H7 (cell line): Measurements from ENCODE around the gene KCNT2. TPM values are rescaled to one million over a fixed set of nuclear protein-coding genes. Genes with fewer than 3 reads are reported as not detected.
A peak's percentile ranks its signal among the peaks of the same experiment; 100 is the strongest.

ENCODE experiments used
- DNase-seq: peaks from one replicate; pipeline ENCODE4 v3.0.0; 2012
- H3K27me3 ChIP-seq: 2 replicates; pipeline ENCODE4 v1.6.0; 2011; ENCODE audit warnings: mild to moderate bottlenecking, low read length; ENCODE audit not compliant: control insufficient read depth, insufficient read depth
- H3K36me3 ChIP-seq: replicated peaks from 2 replicates; pipeline ENCODE4 v1.5.1; 2011; ENCODE audit warnings: low read length; ENCODE audit not compliant: control insufficient read depth, insufficient read depth
- H3K4me3 ChIP-seq: 2 replicates; pipeline ENCODE4 v1.5.1; 2011; ENCODE audit warnings: low read depth, mild to moderate bottlenecking, control low read depth, low read length, moderate library complexity; ENCODE audit not compliant: insufficient read depth
- total RNA-seq: library from RNA; depleted of rRNA; stranded (reverse); fragments of >200 nt; shearing (Covaris generic); gene quantifications from 2 replicates; pipeline ENCODE4 v1.2.3, GENCODE V29; 2014

The KCNT2 gene
- total RNA-seq, 1 experiment from 2014 or later, result 7.0 TPM

DNA sequence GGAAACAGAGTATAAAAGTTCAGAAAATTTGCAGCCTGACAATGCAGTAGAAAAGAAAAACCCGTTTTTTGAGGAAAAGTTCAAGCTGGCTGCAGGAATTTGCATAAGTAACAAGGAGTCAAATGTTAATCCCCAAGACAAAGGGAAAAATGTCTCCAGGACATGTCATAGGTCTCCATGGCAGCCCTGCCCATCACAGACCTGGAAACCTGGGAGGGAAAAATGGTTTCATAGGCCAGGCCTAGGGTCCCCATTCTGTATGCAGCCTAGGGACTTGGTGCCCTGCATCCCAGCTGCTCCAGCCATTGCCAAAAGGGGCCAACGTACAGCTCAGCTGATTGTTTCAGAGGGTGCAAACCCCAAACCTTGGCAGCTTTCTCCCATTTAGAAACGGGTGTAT is 3.6 kb upstream of the KCNT2 start:
- no peaks in the 10 kb centered on the region for H3K27me3 ChIP-seq
- no peaks in the 10 kb centered on the region for H3K36me3 ChIP-seq
- no peak overlapping the region for H3K4me3 ChIP-seq
- DNase-seq, result no peak

DNA sequence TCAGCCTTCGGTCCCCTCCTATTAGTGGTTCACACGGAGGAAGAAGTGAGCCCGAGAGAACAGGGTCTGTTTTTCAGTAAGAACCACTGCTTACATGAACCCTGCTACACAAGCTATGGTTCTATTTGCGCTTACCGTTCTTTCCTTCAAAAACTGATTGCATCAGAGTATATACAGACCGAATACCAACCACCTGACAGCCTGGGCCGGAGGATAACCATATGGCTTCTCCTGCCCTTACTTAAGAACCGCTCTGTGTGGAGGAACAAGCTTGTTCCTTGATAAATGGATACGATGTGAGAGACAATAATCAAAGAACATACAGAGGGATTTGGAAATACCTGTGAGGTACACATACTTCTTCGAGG is 1.1 kb upstream of the KCNT2 start:
- no peak for DNase-seq

DNA sequence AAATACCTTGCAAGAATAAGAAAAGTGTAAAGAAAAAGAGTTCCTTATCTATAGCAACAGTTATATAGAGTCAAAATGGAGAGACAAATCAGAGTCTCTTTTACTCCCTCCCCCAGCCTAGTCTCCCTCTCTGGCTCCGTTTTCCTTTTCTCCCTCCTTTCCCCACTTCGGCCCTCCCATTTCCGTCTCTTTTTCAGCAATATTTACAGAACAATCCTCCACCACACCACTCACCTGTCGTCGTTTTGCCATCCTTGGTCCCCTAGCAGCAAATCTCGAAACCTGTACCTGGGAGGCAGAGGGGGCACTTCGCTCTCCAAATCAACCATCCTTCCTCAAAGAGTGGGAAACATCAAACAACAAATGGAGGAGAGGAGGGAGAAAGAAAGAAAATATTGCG is 259 bp downstream of the KCNT2 start:
- DNase-seq, result peak; percentile 12
- Histone ChIP-seq H3K4me3 (peak overlapping the region; percentile 62), H3K27me3 (no peaks in the 10 kb centered on the region), H3K36me3 (peaks cover 2% of the 10 kb centered on the region; the same call in 1 of the 2 replicates)

More for the DNA sequence above, 1.1 kb upstream of the KCNT2 start:
- Histone ChIP-seq H3K4me3 (peak overlapping the region; percentile 62), H3K27me3 (no peaks in the 10 kb centered on the region), H3K36me3 (no peaks in the 10 kb centered on the region)

DNA sequence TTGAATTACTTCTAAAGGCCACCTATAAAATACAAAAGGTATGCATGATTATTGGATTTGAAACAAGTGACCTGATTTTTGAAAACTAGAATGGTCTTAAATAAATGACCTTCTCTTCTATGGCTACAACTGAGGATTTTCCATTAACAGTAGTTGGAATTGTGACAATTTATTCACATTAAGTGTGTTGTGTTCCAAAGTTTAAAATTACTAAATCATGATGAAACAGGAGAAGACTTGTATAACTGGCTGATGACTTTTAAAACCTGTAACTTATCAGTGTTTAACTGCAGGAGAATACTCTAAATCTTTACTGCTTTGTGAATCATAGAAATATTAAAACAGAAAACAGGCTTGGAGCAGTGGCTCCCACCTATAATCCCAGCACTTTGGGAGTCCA is 4.6 kb downstream of the KCNT2 start:
- Histone ChIP-seq H3K27me3 (no peaks in the 10 kb centered on the region), H3K4me3 (no peak overlapping the region), H3K36me3 (peaks cover 2% of the 10 kb centered on the region; the same call in 1 of the 2 replicates)
- no peak for DNase-seq

DNA sequence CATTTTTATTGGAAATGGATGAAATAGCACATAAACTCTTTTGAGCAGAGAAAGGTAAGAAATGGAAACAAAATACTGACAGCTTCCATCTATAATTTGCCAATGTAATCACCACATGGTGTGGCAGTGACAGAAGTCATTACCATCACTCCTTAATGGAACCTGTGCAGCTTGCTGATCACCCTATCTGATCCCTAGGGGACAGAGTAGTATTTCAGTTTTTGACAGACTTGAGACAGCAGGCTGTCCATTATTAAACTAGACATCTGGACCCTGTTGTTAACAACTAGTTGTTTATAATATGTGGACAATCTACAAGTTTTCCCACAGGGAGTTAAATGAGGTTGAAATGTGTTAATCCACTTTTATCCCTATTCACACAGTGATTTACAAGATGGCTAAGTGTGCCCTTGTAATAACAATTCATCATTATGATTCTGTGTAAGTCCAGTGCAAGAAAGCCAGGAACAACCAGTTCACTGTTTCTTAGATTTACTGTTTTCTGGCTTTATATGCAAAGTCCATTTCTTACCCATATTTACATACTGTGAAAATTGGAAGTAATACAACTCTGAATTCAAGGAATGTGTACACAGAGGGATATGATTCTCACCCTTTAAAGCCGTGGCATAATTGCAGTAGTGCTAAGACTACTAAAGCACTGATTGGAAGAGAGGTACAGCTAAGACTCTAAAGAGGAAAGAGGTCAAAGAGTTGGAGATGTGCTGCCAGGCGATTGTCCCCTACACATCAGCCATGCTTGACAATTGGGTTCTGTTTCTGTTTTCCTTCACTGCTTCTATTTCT is 9.1 kb downstream of the KCNT2 start:
- DNase-seq, result no peak
- Histone ChIP-seq H3K4me3 (no peak overlapping the region), H3K27me3 (no peaks in the 10 kb centered on the region), H3K36me3 (peaks cover 2% of the 10 kb centered on the region; the same call in 1 of the 2 replicates)

DNA sequence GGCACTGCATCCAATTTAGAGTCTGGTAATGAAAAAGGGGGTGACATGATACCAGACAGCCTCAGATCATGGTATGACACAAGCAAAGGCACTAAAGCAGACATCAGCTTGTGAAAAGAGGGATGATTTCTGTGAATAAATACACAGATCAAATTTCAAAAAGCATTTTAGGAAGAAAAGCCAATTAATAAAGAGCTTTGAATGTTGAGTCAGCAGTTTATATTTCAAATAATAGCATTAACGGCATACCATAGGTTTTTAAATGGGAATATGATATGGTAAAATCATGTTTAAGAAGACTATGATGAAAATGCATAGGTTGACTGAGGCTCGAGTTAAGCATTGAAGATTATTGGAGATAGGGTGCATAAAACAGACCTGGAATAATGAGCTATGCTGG is 13.5 kb downstream of the KCNT2 start:
- no peak overlapping the region for H3K4me3 ChIP-seq
- H3K36me3 ChIP-seq, result no peaks in the 10 kb centered on the region
- no peak for DNase-seq
- no peaks in the 10 kb centered on the region for H3K27me3 ChIP-seq

DNA sequence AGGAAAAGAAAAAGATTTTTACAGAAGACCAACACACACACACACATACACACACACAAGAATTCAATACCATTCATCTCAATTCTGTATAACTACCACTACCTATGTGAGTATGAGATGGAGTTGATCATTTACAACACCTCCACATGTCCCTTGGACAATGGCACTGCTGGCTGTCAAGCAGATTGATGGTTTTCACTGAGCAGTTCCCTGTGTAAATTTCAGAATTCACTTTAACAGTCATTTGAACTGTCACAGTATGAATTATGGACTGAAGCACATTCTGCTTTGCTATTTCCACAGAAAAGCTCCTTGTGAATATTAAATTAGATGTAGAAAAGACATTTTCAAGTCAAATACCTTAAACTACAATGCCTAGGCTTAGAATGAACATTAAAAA is 14.3 kb downstream of the KCNT2 start:
- no peak for DNase-seq
- H3K36me3 ChIP-seq, result no peaks in the 10 kb centered on the region
- no peak overlapping the region for H3K4me3 ChIP-seq
- no peaks in the 10 kb centered on the region for H3K27me3 ChIP-seq

DNA sequence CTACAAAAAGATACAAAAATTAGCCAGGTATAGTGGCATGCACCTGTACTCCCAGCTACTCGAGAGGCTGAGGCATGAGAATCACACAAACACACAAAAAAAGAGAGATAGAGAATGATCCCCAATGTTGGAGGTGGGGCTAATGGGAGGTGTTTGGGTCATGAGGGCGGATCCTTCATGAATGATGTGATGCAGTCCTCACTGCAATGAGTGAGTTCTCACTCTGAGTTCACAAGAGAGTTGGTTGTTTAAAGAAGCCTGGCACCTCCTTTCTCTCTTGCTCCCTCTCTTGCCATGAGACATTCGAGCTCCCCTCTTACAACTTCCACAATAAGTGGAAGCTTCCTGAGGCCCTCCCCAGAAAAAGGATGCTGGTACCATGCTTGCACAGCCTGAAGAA is 17.3 kb downstream of the KCNT2 start:
- Histone ChIP-seq H3K4me3 (no peak overlapping the region), H3K27me3 (no peaks in the 10 kb centered on the region), H3K36me3 (no peaks in the 10 kb centered on the region)
- DNase-seq, result no peak

DNA sequence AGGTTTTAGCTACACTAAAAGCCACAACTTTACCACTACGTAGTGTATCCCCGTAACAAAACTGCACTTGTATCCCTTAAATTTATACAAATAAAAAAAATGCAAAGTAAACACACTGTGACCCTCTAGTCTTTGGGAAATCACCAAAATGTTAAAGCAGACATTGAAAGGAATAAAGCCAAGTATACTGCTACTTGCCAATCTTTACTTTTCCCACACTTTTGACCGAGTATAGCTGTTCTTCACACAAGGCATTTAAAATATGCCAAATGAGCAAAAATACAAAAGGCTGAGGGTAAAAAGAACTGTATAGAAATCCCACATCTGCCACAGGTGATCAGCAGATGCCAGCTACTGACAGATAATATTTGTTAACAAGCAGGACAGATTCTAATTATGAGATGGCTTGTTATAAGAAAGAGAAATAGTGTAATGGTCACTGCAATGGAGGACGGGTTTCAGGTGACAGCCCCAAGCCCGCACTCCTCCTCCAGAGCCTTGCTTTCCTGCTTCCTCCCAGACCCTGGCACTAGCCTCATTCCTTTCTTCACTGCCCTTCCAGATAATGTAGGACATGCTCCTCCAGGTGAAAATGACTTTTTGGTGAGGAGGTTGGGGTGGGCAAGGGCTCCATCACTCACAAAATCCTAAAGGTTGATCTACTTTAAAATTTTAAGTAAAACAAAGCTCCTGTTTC is 18.1 kb downstream of the KCNT2 start:
- H3K36me3 ChIP-seq, result no peaks in the 10 kb centered on the region
- H3K27me3 ChIP-seq, result no peaks in the 10 kb centered on the region
- H3K4me3 ChIP-seq, result no peak overlapping the region
- DNase-seq, result no peak

DNA sequence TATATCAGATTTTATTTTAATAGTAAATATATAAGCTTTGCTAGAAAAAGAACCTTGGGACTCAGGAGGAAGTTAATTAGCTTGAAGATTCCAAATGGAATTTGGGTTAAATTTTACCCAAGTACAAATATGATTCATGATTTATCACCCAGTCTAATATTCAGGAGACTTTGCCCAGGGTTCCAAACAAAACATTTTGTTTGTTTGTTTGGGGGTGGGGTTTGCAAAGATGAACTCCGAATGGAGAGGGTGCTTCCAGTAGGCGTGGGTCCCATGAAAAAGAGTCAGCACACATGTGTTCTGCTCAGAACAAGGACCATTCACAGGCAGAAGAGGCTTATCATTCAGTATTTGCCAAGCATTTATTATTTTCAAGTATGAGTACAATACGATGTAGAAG is 23.5 kb downstream of the KCNT2 start:
- no peaks in the 10 kb centered on the region for H3K27me3 ChIP-seq
- no peaks in the 10 kb centered on the region for H3K36me3 ChIP-seq
- no peak overlapping the region for H3K4me3 ChIP-seq
- no peak for DNase-seq

DNA sequence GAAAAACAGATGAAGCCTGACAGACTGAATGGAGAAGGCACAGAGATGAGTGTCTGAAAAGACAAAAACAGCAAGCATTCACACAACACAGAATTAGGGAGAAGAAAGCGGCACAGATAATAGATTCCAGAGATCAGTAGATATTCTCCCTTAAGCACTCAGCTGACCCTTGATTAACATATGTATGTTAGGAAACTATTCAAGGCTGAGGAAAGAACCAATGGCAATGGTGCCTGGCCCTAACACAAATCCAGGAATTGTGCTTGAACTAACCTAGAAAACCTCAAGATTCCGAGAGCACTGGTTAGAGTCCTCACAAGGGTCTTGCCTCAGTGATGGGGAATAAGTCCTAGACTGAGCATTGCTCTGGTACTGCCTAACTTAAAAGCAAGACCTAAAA is 30.9 kb downstream of the KCNT2 start:
- Histone ChIP-seq H3K27me3 (no peaks in the 10 kb centered on the region), H3K4me3 (no peak overlapping the region), H3K36me3 (no peaks in the 10 kb centered on the region)
- DNase-seq, result no peak

DNA sequence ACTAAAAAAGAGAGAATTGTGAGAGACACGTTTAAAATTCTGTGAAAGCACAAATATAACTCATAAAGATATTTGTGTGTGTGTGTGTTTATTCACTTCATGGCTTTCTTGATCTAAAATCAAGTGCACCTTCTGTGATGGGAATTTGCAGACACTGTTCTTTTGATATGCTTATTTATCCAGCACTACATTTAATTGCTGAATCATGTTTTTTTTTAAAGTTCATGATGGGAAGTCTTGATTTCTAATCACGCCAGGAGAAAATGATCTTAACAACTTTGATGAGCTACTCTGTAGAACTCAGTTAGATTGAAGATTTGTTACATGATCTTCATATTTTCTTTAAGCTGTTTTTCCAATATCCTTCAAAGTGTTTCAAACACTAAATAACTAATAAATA is 35.0 kb downstream of the KCNT2 start:
- no peak for DNase-seq
- no peaks in the 10 kb centered on the region; the same call in 1 of the 2 replicates for H3K36me3 ChIP-seq
- no peak overlapping the region for H3K4me3 ChIP-seq
- H3K27me3 ChIP-seq, result no peaks in the 10 kb centered on the region

DNA sequence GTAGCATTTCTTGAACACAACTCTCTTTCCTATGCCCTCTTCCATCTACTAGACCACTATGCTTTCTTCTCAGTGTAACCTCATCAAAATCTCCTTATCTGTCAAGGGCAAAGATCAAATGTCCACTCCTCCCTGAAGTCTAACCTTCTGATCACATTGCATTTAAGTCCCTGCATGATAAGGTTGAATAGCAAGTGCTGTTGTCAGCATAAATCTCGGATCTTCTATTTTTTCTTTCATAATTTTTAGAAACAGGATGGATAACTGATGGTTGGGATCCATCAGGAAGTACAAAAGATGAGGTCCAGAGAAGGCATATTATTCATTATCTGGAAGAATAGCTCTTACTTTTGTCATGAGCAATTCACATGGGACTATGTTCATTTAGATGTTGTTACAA is 41.0 kb downstream of the KCNT2 start:
- DNase-seq, result no peak
- Histone ChIP-seq H3K4me3 (no peak overlapping the region), H3K27me3 (no peaks in the 10 kb centered on the region), H3K36me3 (no peaks in the 10 kb centered on the region; the same call in 1 of the 2 replicates)

DNA sequence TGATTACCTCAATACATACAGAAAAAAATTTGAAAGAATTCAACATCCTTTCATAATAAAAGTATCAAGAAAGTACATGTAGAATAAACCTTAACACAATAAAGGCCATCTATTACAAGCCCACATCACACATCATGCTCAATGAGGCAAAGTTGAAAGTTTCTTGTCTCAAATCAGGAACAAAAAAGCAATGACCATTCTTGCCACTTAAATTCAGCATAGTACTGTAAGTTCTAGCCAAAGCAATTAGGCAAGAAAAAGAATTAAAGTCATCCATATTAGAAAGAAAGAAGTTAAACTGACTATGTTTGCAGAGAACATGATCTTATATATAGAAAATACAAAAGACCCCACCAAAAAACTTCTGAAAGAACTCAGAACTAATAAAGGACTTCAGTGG is 44.5 kb downstream of the KCNT2 start:
- Histone ChIP-seq H3K27me3 (no peaks in the 10 kb centered on the region), H3K36me3 (no peaks in the 10 kb centered on the region), H3K4me3 (no peak overlapping the region)
- DNase-seq, result no peak

DNA sequence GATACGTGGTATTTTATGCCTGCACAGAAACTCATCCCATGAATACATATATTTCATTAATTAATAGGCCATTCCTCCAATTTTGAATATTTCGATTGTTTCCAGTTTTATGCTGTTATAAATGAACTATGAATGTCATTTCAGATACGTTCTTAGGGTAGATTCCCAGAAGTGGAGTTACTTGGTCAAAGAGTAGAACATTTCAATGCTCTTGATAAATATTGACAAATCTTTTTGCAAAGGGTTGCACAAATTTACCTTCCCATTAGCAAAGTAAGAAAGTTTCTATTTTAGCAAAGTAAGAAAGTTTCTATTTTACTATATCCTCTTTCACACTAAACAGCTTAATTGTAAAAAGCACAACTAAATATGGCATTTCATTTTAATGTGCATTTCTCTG is 48.9 kb downstream of the KCNT2 start:
- DNase-seq, result no peak
- Histone ChIP-seq H3K27me3 (no peaks in the 10 kb centered on the region), H3K36me3 (no peaks in the 10 kb centered on the region), H3K4me3 (no peak overlapping the region)
